Left cardiac atrium (tissue), 4 donors: ENCODE data around the gene GATA3. TPM values are rescaled to one million over a fixed set of nuclear protein-coding genes. Genes with fewer than 3 reads are reported as not detected.

ENCODE experiments used
- ATAC-seq, 2 donors: fragments of 200-7000 bp; cut with Tn5 transposase; one replicate each; pipeline ENCODE4 v1.9.1; 2020; ENCODE audit warnings: mild to moderate bottlenecking in 2 of 2, moderate library complexity in 2 of 2
- DNase-seq: peaks from one replicate; pipeline ENCODE4 v3.0.0-alpha.2; 2020
- intact Hi-C, 2 donors: fragments of 100-400 bp; cut with DNase I; formaldehyde crosslinking; loops; one replicate each; pipeline versions ENCODE4 v1.14.1 to v1.15.1; 2022 to 2023
- total RNA-seq, 2 donors: library from RNA; stranded (reverse); fragmentation: NEBNext Ultra II Directional; extraction: Animal tissue kit (Norgen Biotek cat#: 25700); gene quantifications; one replicate each; pipeline ENCODE4 v1.2.1, GENCODE V29; 2021
- donor health status: DM: no; HTN: yes; CAD: no.
- donor health status: DM: no; HTN: yes; CAD: no; lungs with severe emphysema.
- donor health status: DM: yes; HTN: yes; CAD: no.
- donor health status: Dilated cardiomyopathy.

GATA3 gene
- total RNA-seq, 2 donors from 2014 or later = 1.9 to 2.1 TPM

DNA sequence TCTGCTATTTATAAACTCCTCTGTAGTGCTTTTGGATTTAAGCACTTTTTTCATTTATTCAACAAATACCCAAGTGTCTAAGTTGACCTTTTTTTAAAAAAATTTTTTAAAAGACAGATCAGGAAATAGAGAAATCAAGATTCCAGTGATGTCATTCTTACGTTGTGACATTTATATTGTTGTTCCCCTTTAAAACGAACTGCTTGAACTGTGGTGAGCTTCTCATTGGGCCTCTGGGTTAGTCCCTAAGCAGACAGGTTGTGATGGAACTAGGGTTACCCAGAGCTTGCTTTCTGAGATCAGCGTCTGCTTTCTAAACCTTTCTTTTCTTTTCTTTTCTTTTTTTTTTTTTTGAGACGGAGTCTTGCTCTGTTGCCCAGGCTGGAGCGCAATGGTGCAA is 22.4 kb downstream of the GATA3 start:
- no peak for ATAC-seq
- no peak for DNase-seq
- intact Hi-C loops = no loop called here

DNA sequence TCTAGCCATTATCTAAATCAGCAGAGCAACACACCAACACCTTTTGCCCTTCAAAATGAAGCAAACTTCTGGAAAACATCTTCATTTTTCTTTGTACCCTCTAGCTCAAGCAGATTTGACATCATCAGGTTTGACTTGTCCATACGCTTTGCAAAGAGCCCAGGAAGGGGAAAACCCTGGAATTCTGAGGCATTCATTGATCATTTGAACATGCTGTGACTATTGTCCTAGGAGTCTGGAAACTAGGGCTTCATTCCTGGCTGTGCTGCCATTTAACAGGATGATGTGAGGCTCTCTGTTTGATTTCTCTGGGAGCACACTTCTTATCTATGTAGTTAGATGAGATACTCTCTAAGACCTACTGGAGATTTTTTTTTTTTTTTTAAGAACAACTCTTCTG is 23.5 kb downstream of the GATA3 start:
- ATAC-seq (no peak), DNase-seq (no peak)
- intact Hi-C loops = no loop called here

DNA sequence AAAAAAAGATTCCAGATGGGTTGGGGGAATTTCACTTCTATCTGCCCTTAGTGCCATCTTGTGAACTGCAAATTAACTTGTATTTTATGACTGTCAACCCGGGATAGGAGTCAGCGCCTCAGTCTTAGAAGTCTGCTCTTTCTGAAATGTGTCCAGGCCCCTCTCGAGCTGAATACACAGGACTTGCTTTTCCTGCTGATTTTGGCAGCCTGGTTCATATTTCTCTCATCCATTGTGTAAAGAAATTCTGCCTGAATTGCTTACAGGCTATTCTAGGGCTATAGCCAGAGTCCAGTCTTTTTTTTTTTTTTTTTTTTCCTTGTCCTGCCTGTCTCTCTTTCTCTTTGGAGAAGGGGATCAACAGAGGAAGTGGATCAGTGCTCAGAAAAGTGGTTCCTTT is 24.6 kb downstream of the GATA3 start:
- DNase-seq (no peak), ATAC-seq (no peak)
- intact Hi-C loops = no loop called here

DNA sequence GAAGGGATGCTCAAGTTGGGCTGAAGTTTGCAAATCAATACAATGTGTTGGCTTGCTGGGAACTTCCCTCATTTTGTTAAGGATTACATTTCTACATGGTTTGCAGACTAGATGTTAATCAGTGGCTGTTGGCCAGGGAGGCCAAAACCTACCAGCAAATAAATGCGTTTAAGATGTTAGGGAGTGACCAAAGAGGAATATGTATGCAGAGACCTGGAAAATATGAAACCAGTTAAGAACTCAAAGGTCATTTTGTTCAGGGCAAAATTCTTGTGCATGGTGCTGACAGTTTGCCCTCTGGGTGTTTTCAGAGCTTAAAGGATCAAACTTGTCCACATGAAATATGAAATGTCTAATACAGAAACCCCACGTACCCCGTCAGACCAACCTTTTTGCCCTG is 30.3 kb downstream of the GATA3 start:
- intact Hi-C loops = no loop called here
- no peak for DNase-seq
- ATAC-seq = no peak

DNA sequence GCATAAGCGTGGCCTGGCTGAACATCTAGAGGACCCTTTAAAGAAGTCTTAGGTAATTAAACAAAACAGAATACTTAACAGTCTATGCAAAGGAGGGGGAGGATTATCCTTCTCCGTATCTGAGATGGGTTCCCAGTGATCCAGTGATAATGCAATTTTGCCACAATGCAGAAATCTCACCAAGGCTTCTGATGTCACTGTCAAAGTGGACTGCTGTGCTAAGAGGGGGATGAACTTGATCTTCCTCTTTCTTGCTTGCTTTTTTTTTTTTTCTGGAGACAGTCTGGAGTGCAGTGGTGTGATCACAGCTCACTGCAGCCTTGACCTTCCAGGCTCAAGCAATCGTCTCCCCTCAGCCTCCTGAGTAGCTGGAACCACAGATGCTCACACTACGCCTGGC is 30.8 kb downstream of the GATA3 start:
- ATAC-seq = no peak
- DNase-seq = no peak
- intact Hi-C loops = no loop called here

DNA sequence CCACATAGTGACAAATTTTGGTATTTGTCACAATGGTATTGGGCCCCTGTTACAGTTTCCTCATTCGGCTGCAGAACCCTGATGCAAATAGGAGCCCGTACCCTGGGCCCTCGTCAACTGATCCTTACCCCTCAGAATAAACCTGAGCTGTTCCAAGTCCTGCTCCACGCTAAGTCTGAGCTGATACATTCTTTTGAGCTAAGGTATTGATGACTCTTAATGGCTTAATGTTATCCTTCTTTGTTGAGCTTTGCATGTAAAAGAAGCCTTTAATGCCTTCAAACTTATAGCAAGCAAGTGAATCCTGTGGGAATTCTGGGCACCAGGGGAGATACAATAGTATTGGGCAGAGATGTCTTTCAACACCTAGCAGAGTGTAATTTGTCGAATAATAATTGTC is 31.8 kb downstream of the GATA3 start:
- ATAC-seq = no peak
- intact Hi-C loops = no loop called here
- no peak for DNase-seq

DNA sequence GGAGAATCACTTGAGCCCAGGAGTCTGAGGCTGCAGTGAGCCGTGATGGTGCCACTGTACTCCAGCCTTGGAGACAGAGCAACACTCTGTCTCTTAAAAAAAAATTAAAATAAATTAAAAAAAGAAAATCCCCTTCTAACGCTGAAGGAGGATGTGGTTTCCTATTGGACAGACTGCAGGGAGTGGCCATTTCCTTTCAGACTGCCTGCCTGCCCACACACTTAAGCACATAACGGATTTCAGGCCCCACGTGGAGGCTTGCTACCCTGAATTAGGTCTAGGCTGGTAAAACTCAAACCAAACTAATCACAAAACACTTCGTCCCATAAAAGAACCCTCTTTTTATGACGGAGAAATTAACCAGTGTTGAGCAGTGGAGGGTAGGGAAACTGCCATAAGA is 34.0 kb downstream of the GATA3 start:
- intact Hi-C loops = no loop called here
- no peak for DNase-seq
- ATAC-seq = no peak

DNA sequence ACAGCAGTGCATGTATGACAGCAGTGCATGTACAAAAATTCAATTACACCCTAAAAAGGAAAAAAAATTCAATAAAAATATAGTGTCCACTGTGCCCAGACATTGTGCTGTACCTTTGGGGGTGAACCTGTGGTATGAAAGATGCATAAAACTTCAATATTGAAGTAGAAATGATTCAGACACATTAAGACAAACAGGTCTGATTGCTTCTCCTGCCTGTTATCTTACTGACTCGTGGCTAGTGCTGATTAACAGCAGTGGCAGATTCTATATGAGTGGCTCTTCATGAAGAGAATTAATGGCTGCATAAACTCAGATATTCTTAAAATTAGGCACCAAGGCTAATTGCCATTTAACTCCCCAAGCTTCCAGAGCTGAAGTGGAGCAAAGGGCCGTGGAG is 37.9 kb downstream of the GATA3 start:
- intact Hi-C loops = no loop called here
- no peak for ATAC-seq

DNA sequence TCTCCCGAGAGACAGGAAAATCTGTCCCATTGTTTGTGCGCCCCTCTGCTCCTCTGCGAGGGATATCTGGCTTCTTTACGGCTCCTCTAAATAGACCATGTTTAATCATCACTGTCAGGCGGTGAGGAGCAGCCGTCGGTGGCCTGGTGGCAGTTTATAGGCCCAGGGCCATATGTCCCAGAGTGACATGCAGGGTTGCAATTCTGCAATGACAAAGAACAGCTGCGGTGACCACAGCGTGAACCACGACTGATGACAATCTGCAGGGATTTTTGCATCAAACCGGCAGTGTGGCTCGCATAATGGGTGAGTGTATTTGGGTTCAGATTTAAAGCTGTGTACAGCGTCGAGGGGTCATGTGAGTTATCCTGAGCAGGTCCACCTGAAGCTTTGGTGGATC is 41.5 kb downstream of the GATA3 start:
- intact Hi-C loops = no loop called here
- no peak for ATAC-seq
- DNase-seq = no peak

More for the DNA sequence above, 37.9 kb downstream of the GATA3 start:
- no peak for DNase-seq

DNA sequence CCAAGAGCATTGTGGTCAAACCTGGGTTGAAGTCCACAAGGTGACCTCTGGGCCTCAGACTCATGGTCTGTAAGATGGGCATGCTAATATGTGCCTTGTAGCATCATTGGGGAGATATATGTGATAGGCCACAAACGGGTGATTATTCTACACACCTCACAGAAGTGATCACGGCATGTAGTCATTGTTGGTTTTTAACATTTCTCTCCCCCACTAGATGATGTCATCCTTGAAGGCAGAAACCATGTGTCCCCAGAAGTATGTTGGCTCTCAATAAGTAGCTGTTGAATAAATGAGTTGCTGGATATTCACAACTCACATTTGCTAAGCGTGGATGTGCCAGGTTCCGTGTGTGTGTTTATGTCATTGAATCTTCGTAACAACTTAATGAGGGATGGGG is 42.4 kb downstream of the GATA3 start:
- no peak for DNase-seq
- intact Hi-C loops = no loop called here
- ATAC-seq = no peak

DNA sequence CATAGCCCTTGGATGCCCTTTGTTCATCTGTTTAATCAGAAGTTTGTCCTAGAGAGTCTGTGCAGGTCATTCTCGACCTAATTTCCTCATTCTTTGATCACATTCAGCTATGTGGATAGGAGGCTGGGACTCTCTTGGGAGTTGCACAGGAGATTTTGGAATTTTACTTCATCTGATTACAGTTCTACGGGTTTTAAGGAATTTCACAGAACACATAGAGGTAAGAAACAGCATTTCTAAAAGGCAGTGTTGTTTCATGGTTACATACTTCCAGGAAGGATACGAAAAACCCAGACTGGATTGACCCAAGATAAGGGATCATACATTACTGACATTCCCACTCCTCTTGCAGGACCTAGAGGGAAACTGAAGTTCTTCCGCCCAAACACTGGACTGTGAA is 45.9 kb downstream of the GATA3 start:
- DNase-seq (no peak), ATAC-seq (no peak)
- intact Hi-C loops = no loop called here

DNA sequence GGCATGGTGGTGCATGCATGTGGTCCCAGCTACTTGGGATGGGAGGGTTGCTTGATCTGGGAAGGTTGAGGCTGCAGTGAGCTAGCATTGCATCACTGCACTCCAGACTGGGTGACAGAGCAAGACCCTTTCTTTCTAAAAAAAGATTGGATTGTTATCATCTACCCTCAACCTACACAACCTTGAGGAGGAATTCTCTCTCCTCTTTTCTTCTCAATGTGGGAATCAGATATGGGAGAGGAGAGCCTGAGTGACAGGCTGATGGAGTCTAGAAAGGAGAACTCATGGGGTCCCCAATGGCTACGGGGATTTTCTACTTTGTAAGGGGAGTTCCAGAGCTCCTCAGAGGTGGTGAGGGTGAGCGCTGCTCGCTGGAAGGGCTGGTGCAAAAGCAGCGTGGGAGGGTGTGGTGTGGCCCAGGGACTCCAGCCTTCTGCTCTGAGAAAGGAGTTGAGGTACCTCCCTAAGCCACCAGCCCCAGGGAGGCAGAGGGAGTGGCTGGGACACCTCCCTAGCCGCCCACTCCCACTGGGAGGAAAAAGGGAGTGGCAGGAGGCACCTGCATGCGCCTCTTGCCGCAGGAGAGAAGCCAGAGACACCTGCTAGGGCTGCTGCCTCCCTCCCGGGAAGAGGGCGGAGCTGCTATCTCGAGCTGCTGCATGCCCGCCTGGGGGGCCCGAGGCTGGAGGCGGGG is 48.4 kb downstream of the GATA3 start:
- ATAC-seq (no peak), DNase-seq (no peak)
- intact Hi-C loops = no loop called here

DNA sequence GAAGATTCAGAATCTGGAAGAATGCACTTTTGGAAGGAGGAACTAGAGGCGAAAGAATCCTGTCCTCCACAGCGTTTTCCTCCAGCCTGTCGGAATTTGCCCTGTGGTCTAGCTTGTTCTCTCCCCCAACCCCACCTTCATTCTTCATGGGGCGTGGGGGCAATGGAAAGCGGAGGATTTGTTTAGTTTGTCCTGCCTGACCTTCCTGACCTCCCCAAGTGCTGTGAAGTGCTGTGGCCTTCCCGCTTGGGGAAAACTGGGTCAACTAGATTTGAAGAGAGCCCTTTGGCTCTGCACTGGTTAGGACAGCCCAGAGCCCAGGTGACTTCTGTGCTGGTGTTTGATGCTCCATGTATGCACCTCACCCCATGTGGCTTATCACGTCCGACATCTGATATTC is 49.1 kb downstream of the GATA3 start:
- ATAC-seq (no peak), DNase-seq (no peak)
- intact Hi-C loops = no loop called here

DNA sequence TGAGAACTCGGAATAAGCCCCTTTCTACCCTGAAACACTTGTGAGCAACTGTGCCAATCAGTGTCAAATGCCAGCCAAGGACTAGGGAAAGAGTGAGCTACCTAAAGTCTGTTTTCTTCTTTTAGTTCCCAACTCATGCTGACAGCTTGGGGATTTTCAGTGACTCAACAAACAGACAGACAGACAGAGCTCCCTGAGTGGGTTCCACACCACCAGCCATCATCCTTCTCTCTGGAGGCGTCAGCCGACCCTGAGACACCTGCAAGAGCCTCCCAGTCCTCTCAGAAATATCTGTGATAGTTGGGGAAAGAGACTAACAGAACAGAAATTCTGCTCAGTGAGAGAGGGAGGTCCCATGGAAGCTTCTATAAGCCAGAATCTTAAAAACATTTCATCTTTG is 49.5 kb downstream of the GATA3 start:
- DNase-seq (no peak), ATAC-seq (no peak)
- intact Hi-C loops = no loop called here

DNA sequence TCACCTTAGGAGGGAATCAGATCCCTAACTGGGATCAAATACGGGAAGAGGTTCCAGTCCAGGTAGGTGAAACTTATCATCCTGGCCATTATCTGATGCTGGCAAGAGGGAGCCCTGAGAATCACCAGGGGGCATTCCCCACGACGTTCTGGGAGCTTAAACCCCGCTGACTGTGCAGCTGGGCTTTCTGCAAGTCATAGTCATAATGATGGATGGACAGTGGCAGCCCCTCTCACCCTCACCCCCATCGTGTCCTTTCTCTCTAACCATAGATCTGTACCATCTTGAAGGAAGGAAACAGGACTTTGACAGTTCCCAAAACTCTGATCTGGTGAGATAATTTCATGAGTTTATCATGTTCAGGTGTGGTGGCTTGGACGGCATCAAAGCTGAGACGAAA is 50.2 kb downstream of the GATA3 start:
- DNase-seq (no peak), ATAC-seq (no peak)
- intact Hi-C loops = no loop called here

DNA sequence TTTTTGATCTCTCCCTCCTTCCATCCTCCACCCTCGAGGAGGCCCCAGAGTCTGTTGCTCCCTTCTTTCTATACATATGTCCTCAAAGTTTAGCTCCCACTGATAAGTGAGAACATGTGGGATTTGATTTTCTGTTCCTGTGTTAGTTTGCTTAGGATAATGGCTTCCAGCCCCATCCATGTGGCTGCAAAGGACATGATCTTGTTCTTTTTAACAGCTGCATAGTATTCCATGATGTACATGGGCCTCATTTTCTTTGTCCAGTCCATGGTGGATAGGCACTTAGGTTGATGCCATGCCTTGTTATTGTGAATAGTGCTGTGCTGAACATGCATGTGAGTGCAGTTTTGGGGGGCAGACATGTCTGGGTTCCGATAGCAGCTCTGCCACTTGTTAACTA is 51.4 kb downstream of the GATA3 start:
- no peak for ATAC-seq
- intact Hi-C loops = no loop called here
- no peak for DNase-seq

DNA sequence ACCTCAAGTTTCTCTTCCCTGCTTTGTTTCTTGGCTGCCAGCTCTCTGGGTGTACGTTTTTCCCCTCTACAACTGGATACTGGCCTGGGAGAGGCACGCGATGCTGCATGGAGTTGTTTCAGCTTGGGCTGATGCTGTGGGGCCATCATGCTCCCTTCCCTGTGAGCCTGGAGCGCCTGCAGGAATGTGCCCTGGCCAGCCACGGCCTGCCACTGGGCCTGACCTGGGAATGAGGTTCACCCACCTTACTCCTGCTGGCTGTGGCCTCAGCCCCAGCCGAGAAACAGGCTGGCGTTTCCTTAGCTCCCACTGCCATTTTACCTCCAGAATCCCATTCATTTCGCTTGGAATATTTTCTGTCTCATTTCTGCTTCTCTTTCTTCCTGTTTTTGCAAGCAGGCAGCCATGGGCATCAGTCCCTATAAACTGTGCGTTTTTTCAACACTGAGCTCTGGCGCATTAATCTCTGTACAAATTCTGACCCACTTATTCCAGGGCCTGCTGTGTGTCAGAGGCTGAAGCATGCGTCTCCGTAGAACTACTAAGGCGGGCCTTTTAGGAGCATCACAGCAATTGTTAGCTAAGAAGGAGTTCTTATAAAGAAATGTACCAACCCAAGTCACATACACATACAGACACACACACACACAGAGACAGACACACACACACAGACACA is 57.9 kb downstream of the GATA3 start:
- DNase-seq (no peak), ATAC-seq (no peak)
- intact Hi-C loops = no loop called here

DNA sequence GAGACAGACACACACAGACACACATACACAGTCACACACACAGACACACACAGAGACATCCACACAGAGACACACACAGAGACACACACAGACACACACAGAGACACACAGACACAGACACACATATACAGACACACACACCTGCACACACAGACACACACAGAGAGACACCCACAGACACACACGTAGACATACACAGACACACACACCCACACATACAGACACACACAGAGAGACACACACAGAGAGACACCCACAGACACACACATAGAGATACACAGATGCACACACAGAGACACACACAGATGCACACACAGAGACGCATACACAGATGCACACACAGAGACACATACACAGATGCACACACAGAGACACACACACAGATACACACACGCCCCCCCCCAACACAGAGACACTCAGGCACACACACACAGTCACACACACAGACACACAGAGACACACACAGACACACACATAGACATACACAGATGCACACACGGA is 58.5 kb downstream of the GATA3 start:
- intact Hi-C loops = no loop called here
- no peak for DNase-seq
- no peak for ATAC-seq

DNA sequence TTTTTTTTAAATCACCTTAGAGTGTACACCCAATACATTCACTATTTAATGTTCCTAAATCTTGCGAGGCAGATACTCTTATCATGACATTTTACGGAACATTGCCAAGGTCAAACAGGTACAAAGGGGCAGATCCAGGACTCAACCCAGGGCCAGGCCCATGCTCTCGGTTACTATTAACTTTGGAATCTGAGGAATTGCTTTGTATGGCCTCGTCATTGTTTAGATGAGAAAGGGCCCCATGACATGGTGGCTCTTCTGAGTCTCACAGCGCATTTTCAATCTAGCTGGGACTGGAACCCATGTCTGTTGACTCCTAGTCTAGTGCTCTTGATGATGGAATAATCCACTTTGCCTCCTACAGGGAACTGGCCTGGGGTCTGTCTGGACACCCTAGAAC is 59.1 kb downstream of the GATA3 start:
- intact Hi-C loops = no loop called here
- no peak for ATAC-seq

DNA sequence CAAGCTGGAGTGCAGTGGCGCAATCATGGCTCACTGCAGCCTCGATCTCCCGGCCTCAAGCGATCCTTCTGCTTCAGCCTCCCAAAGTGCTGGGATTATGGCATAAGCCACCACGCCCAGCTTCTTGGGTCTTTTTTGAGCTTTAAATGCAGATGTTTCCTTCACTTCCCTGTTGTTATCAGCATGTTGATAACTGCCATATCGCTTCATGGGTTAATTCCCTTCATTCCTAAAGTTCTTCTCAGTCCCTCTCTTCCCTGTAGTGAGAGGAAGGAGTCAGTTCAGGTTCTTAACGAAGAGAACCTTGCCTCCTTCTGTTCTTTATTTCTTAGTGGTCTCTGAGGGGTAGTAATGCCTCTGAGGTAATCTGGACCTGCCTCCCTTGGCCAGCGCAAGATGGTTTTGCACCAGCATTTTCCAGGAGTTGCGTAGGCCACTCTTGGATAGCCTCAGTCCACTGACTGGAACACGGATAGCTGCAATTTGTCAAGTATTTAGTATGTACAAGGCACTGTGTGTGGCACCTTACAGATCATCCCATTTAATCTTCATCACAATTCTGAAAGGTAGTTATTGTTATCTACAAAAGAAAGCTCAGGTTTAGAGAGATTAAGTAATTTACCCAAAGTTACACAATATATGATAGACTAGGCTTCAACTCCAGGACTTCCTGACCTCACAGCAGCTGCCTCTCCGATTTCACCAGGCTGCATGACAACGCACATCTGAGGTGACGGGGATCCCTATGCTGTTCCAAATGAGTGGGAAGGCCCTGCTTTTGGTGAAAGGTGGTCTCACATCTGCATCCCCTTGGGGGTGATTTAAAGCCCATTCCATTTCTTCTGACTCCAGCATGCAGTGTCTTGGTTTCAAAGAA is 60.5 kb downstream of the GATA3 start:
- intact Hi-C loops = no loop called here
- no peak for ATAC-seq
- no peak for DNase-seq

More for the DNA sequence above, 59.1 kb downstream of the GATA3 start:
- no peak for DNase-seq
